AG09319 (cell line): ENCODE measurements around the gene CD244.
"Not testable (repeated sequence)": the region's sequence is repeated elsewhere in the genome, so short reads cannot be mapped to it uniquely, and the experiment has no call there.

ENCODE experiments used
- DNase-seq: peaks from one replicate; pipeline ENCODE4 v3.0.0-alpha.2; 2010; ENCODE audit warnings: low read depth; ENCODE audit errors: extremely low read depth
- CTCF ChIP-seq: IDR thresholded peaks from 2 replicates; pipeline ENCODE4 v1.5.1; 2011; ENCODE audit warnings: low read depth, mild to moderate bottlenecking, inconsistent platforms, low read length, moderate library complexity

The CD244 gene

GRCh38 chr1:160884579-160884978 lies 21.9 kb upstream of the CD244 start:
- TF ChIP-seq CTCF: no peak
- DNase-seq: no peak

GRCh38 chr1:160883581-160884513 lies 21.2 kb upstream of the CD244 start:
- DNase-seq: no peak
- TF ChIP-seq CTCF: no peak

GRCh38 chr1:160882582-160882981 lies 19.9 kb upstream of the CD244 start:
- TF ChIP-seq CTCF: no peak
- DNase-seq: no peak

- DNase-seq: not testable (repeated sequence)
These were observed 18.6 kb upstream of the CD244 start for GRCh38 chr1:160881264-160881663.

GRCh38 chr1:160880216-160880615 lies 17.5 kb upstream of the CD244 start:
- DNase-seq: no peak
- TF ChIP-seq CTCF: no peak

- no peak for TF ChIP-seq CTCF
- DNase-seq: no peak
These were observed 16.4 kb upstream of the CD244 start for GRCh38 chr1:160879056-160879455.

- DNase-seq: no peak
These were observed 14.5 kb upstream of the CD244 start for GRCh38 chr1:160877221-160877620.

More at GRCh38 chr1:160877221-160877620, 14.5 kb upstream of the CD244 start:
- TF ChIP-seq CTCF: no peak
